IPS-15b (cell line): ENCODE results near the gene ARID5B.

Experiments used
- H3K27me3 ChIP-seq: one replicate; pipeline ENCODE4 v1.6.1; 2013; ENCODE audit warnings: low read length; ENCODE audit not compliant: control insufficient read depth, insufficient read depth
- H3K36me3 ChIP-seq: one replicate; pipeline ENCODE4 v1.6.1; 2013; ENCODE audit warnings: low read length; ENCODE audit not compliant: control insufficient read depth, insufficient read depth
- H3K4me1 ChIP-seq: one replicate; pipeline ENCODE4 v1.6.1; 2013; ENCODE audit warnings: mild to moderate bottlenecking, low read length; ENCODE audit not compliant: control insufficient read depth, insufficient read depth
- H3K4me3 ChIP-seq: one replicate; pipeline ENCODE4 v1.5.1; 2013; ENCODE audit warnings: low read depth, low read length
- H3K9ac ChIP-seq: one replicate; pipeline ENCODE4 v1.6.1; 2013; ENCODE audit warnings: low read depth, mild to moderate bottlenecking, low read length
- H3K9me3 ChIP-seq: one replicate; pipeline ENCODE4 v1.6.1; 2013; ENCODE audit warnings: mild to moderate bottlenecking, low read length; ENCODE audit not compliant: control insufficient read depth, insufficient read depth

ARID5B gene

GRCh38 chr10:62037890-62038608, 136.6 kb downstream of the ARID5B start:
- Histone ChIP-seq H3K9ac (no peak overlapping the region), H3K4me3 (no peak overlapping the region), H3K9me3 (no peaks in the 10 kb centered on the region), H3K4me1 (peaks cover 14% of the 10 kb centered on the region), H3K36me3 (no peaks in the 10 kb centered on the region), H3K27me3 (peaks cover 19% of the 10 kb centered on the region)

- peaks cover 20% of the 10 kb centered on the region for H3K4me1 ChIP-seq
- no peaks in the 10 kb centered on the region for H3K9me3 ChIP-seq
- H3K9ac ChIP-seq, result no peak overlapping the region
- H3K36me3 ChIP-seq, result no peaks in the 10 kb centered on the region
- peaks cover 19% of the 10 kb centered on the region for H3K27me3 ChIP-seq
- no peak overlapping the region for H3K4me3 ChIP-seq
These were observed 137.2 kb downstream of the ARID5B start for GRCh38 chr10:62038609-62039190.

GRCh38 chr10:62039954-62040353, 138.5 kb downstream of the ARID5B start:
- H3K9me3 ChIP-seq, result no peaks in the 10 kb centered on the region
- H3K36me3 ChIP-seq, result no peaks in the 10 kb centered on the region
- H3K4me3 ChIP-seq, result no peak overlapping the region
- peaks cover 23% of the 10 kb centered on the region for H3K4me1 ChIP-seq
- H3K9ac ChIP-seq, result no peak overlapping the region
- peaks cover 19% of the 10 kb centered on the region for H3K27me3 ChIP-seq

GRCh38 chr10:62040881-62041280, 139.4 kb downstream of the ARID5B start:
- Histone ChIP-seq H3K4me3 (no peak overlapping the region), H3K9ac (no peak overlapping the region), H3K9me3 (no peaks in the 10 kb centered on the region), H3K36me3 (no peaks in the 10 kb centered on the region), H3K27me3 (peaks cover 15% of the 10 kb centered on the region), H3K4me1 (peaks cover 23% of the 10 kb centered on the region)

GRCh38 chr10:62043421-62044021, 142.0 kb downstream of the ARID5B start:
- Histone ChIP-seq H3K27me3 (peaks cover 5% of the 10 kb centered on the region), H3K4me1 (peaks cover 11% of the 10 kb centered on the region), H3K9ac (no peak overlapping the region)

GRCh38 chr10:62044566-62044965, 143.1 kb downstream of the ARID5B start:
- Histone ChIP-seq H3K36me3 (no peaks in the 10 kb centered on the region), H3K4me3 (no peak overlapping the region), H3K27me3 (peaks cover 9% of the 10 kb centered on the region), H3K9ac (no peak overlapping the region), H3K9me3 (no peaks in the 10 kb centered on the region), H3K4me1 (peaks cover 22% of the 10 kb centered on the region)

More at GRCh38 chr10:62043421-62044021, 142.0 kb downstream of the ARID5B start:
- Histone ChIP-seq H3K4me3 (no peak overlapping the region), H3K9me3 (no peaks in the 10 kb centered on the region), H3K36me3 (no peaks in the 10 kb centered on the region)

- Histone ChIP-seq H3K9ac (no peak overlapping the region), H3K27me3 (peaks cover 14% of the 10 kb centered on the region), H3K9me3 (no peaks in the 10 kb centered on the region), H3K36me3 (no peaks in the 10 kb centered on the region), H3K4me1 (peaks cover 30% of the 10 kb centered on the region), H3K4me3 (no peak overlapping the region)
These were observed 144.4 kb downstream of the ARID5B start for GRCh38 chr10:62045765-62046521.

- Histone ChIP-seq H3K9me3 (no peaks in the 10 kb centered on the region), H3K36me3 (no peaks in the 10 kb centered on the region), H3K4me3 (no peak overlapping the region), H3K4me1 (peaks cover 35% of the 10 kb centered on the region), H3K9ac (no peak overlapping the region), H3K27me3 (peaks cover 14% of the 10 kb centered on the region)
These were observed 145.2 kb downstream of the ARID5B start for GRCh38 chr10:62046522-62047227.

GRCh38 chr10:62047228-62047892, 145.9 kb downstream of the ARID5B start:
- H3K9ac ChIP-seq, result no peak overlapping the region
- no peaks in the 10 kb centered on the region for H3K9me3 ChIP-seq
- peaks cover 38% of the 10 kb centered on the region for H3K4me1 ChIP-seq
- no peak overlapping the region for H3K4me3 ChIP-seq
- peaks cover 14% of the 10 kb centered on the region for H3K27me3 ChIP-seq
- no peaks in the 10 kb centered on the region for H3K36me3 ChIP-seq

GRCh38 chr10:62047960-62048383, 146.5 kb downstream of the ARID5B start:
- Histone ChIP-seq H3K9me3 (no peaks in the 10 kb centered on the region), H3K4me3 (no peak overlapping the region), H3K4me1 (peaks cover 38% of the 10 kb centered on the region), H3K9ac (no peak overlapping the region), H3K36me3 (no peaks in the 10 kb centered on the region), H3K27me3 (peaks cover 14% of the 10 kb centered on the region)

GRCh38 chr10:62048470-62048869, 147.0 kb downstream of the ARID5B start:
- Histone ChIP-seq H3K9me3 (no peaks in the 10 kb centered on the region), H3K27me3 (peaks cover 14% of the 10 kb centered on the region), H3K36me3 (no peaks in the 10 kb centered on the region), H3K4me3 (no peak overlapping the region), H3K9ac (no peak overlapping the region), H3K4me1 (peaks cover 34% of the 10 kb centered on the region)
